Glutamatergic neuron (in vitro differentiated cells): ENCODE data around the gene ABCF3. TPM values are rescaled to one million over a fixed set of nuclear protein-coding genes. Genes with fewer than 3 reads are reported as not detected.
"Not testable (repeated sequence)": the region's sequence is repeated elsewhere in the genome, so short reads cannot be mapped to it uniquely, and the experiment has no call there.

ENCODE experiments used
- DNase-seq: peaks from one replicate; pipeline ENCODE4 v3.0.0; 2022
- H3K27ac Mint-ChIP-seq: one replicate; pipeline ENCODE4 v1.8.0; 2020; ENCODE audit warnings: mild to moderate bottlenecking, mixed read lengths, inconsistent platforms; ENCODE audit not compliant: unreplicated experiment
- H3K27me3 Mint-ChIP-seq: one replicate; pipeline ENCODE4 v1.8.0; 2020; ENCODE audit warnings: mild to moderate bottlenecking, moderate library complexity, mixed read lengths, inconsistent platforms; ENCODE audit not compliant: unreplicated experiment
- H3K36me3 Mint-ChIP-seq: one replicate; pipeline ENCODE4 v1.8.0; 2020; ENCODE audit warnings: mild to moderate bottlenecking, mixed read lengths, inconsistent platforms; ENCODE audit not compliant: unreplicated experiment
- H3K4me1 Mint-ChIP-seq: one replicate; pipeline ENCODE4 v1.8.0; 2020; ENCODE audit warnings: mild to moderate bottlenecking, low read depth, mixed read lengths, inconsistent platforms; ENCODE audit not compliant: unreplicated experiment
- H3K4me3 Mint-ChIP-seq: one replicate; pipeline ENCODE4 v1.8.0; 2020; ENCODE audit warnings: mild to moderate bottlenecking, mixed read lengths, inconsistent platforms; ENCODE audit not compliant: unreplicated experiment
- H3K9me3 Mint-ChIP-seq: one replicate; pipeline ENCODE4 v1.8.0; 2020; ENCODE audit warnings: mild to moderate bottlenecking, moderate library complexity, mixed read lengths, inconsistent platforms; ENCODE audit not compliant: unreplicated experiment
- CTCF ChIP-seq: fragments of 200-600 bp; sonication (generic); IDR thresholded peaks from one replicate; pipeline ENCODE4 v1.5.0; 2021; ENCODE audit not compliant: partially characterized antibody, unreplicated experiment
- total RNA-seq: library from RNA; stranded (reverse); fragmentation: NEBNext Ultra II Directional; extraction: Animal tissue kit (Norgen Biotek cat#: 25700); gene quantifications from one replicate; pipeline ENCODE4 v1.2.1, GENCODE V29; 2021; ENCODE audit not compliant: unreplicated experiment

Gene ABCF3
- total RNA-seq, 1 donor from 2014 or later: 87.9 TPM

- Mint-ChIP-seq H3K36me3 (no peaks in the 10 kb centered on the region), H3K4me3 (no peak overlapping the region), H3K27me3 (peaks cover 2% of the 10 kb centered on the region), H3K27ac (no peak overlapping the region), H3K4me1 (peaks cover 2% of the 10 kb centered on the region), H3K9me3 (peaks cover 2% of the 10 kb centered on the region)
- DNase-seq: no peak
- no peak for TF ChIP-seq CTCF
These were observed 41.5 kb upstream of the ABCF3 start for GRCh38 chr3:184144505-184144904.

GRCh38 chr3:184145111-184145524 lies 40.9 kb upstream of the ABCF3 start:
- Mint-ChIP-seq H3K4me1 (peaks cover 7% of the 10 kb centered on the region), H3K27ac (peak overlapping the region; percentile 53), H3K36me3 (no peaks in the 10 kb centered on the region), H3K4me3 (no peak overlapping the region), H3K27me3 (peaks cover 3% of the 10 kb centered on the region), H3K9me3 (peaks cover 2% of the 10 kb centered on the region)
- peak; percentile 40 for DNase-seq
- no peak for TF ChIP-seq CTCF

- Mint-ChIP-seq H3K27me3 (peaks cover 3% of the 10 kb centered on the region), H3K36me3 (no peaks in the 10 kb centered on the region), H3K27ac (peak overlapping the region; percentile 53), H3K4me1 (peaks cover 7% of the 10 kb centered on the region), H3K4me3 (no peak overlapping the region), H3K9me3 (peaks cover 2% of the 10 kb centered on the region)
- no peak for TF ChIP-seq CTCF
- DNase-seq: no peak
These were observed 40.2 kb upstream of the ABCF3 start for GRCh38 chr3:184145751-184146270.

GRCh38 chr3:184148076-184148475 lies 37.9 kb upstream of the ABCF3 start:
- no peak overlapping the region for H3K27ac Mint-ChIP-seq
- no peak for DNase-seq
- H3K4me3 Mint-ChIP-seq: peak overlapping the region; percentile 4
- H3K4me1 Mint-ChIP-seq: peaks cover 9% of the 10 kb centered on the region
- no peaks in the 10 kb centered on the region for H3K36me3 Mint-ChIP-seq
- no peak for TF ChIP-seq CTCF
- H3K27me3 Mint-ChIP-seq: peaks cover 2% of the 10 kb centered on the region
- peaks cover 2% of the 10 kb centered on the region for H3K9me3 Mint-ChIP-seq

GRCh38 chr3:184149123-184149522 lies 36.9 kb upstream of the ABCF3 start:
- no peak for TF ChIP-seq CTCF
- no peak for DNase-seq
- Mint-ChIP-seq H3K4me1 (peaks cover 15% of the 10 kb centered on the region), H3K4me3 (no peak overlapping the region), H3K27ac (no peak overlapping the region), H3K36me3 (no peaks in the 10 kb centered on the region), H3K27me3 (peaks cover 4% of the 10 kb centered on the region), H3K9me3 (peaks cover 5% of the 10 kb centered on the region)

GRCh38 chr3:184149770-184150169 lies 36.2 kb upstream of the ABCF3 start:
- H3K4me1 Mint-ChIP-seq: peaks cover 15% of the 10 kb centered on the region
- not testable (repeated sequence) for H3K9me3 Mint-ChIP-seq, H3K36me3 Mint-ChIP-seq, H3K27me3 Mint-ChIP-seq, DNase-seq
- peak overlapping the region; percentile 49 for H3K4me3 Mint-ChIP-seq
- H3K27ac Mint-ChIP-seq: peak overlapping the region; percentile 55
